IPS DF 6.9 (cell line): Measurements from ENCODE around the gene FAM3A.
A peak's percentile ranks its signal among the peaks of the same experiment; 100 is the strongest.

ENCODE experiments used
- DNase-seq: peaks from one replicate; pipeline ENCODE4 v3.0.0-alpha.2; 2013; ENCODE audit warnings: low read depth, low spot score
- H3K27ac ChIP-seq: one replicate; pipeline ENCODE4 v1.5.1; 2013; ENCODE audit warnings: low read length, control low read depth
- H3K27me3 ChIP-seq: 2 replicates; pipeline ENCODE4 v1.6.1; 2013; ENCODE audit warnings: mild to moderate bottlenecking, low read length; ENCODE audit not compliant: control insufficient read depth, insufficient read depth
- H3K36me3 ChIP-seq: 2 replicates; pipeline ENCODE4 v1.6.1; 2013; ENCODE audit warnings: low read length; ENCODE audit not compliant: control insufficient read depth, insufficient read depth
- H3K4me1 ChIP-seq: 2 replicates; pipeline ENCODE4 v1.6.1; 2013; ENCODE audit warnings: low read length; ENCODE audit not compliant: control insufficient read depth, insufficient read depth
- H3K4me3 ChIP-seq: 2 replicates; pipeline ENCODE4 v1.5.1; 2013; ENCODE audit warnings: mild to moderate bottlenecking, low read length
- H3K9me3 ChIP-seq: 2 replicates; pipeline ENCODE4 v1.6.1; 2013; ENCODE audit warnings: low read length, inconsistent platforms; ENCODE audit not compliant: control insufficient read depth, insufficient read depth
- WGBS: extraction: QIAGEN DNeasy Blood & Tissue Kit; methylation state at CpG from one replicate; pipeline ENCODE4 v1.1.7; 2013; ENCODE audit warnings: mixed read lengths, missing lambda C conversion rate; ENCODE audit not compliant: insufficient read length, insufficient coverage; 5-methylcytosine and 5-hydroxymethylcytosine counted together

Gene FAM3A

GRCh38 chrX:154481911-154482601 lies 34.0 kb downstream of the FAM3A start:
- Histone ChIP-seq H3K36me3 (0 out of 2 replicates have a peak, but pooled peaks cover 3% of the 10 kb centered on the region), H3K4me1 (peaks cover 2% of the 10 kb centered on the region; the same call in 1 of the 2 replicates), H3K27me3 (no peaks in the 10 kb centered on the region), H3K27ac (no peak overlapping the region), H3K4me3 (no peak overlapping the region), H3K9me3 (no peaks in the 10 kb centered on the region)
- DNase-seq, result no peak
- no CpG with 5 or more reads among the region's 14 CpGs for WGBS

DNA sequence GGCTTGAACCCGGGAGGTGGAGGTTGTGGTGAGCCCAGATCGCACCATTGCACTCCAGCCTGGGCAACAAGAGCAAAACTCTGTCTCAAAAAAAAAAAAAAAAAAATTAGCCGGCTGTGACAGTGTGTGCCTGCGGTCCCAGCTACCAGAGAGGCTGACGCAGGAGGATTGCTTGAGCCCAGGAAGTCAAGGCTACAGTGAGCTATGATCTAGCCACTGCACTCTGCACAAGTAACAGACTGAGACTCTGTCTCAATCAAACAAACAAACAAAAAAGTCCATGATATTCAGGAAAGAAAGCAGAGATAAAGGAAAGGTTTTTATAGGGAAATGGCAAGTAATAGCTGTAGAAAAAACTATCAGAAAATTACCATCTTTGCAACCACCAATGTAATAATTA lies 34.8 kb downstream of the FAM3A start:
- H3K4me1 ChIP-seq, result no peaks in the 10 kb centered on the region
- no peak for DNase-seq
- 0 out of 2 replicates have a peak, but pooled peaks cover 3% of the 10 kb centered on the region for H3K36me3 ChIP-seq
- no peaks in the 10 kb centered on the region for H3K27me3 ChIP-seq
- WGBS, result no CpG with 5 or more reads among the region's 5 CpGs
- no peaks in the 10 kb centered on the region for H3K9me3 ChIP-seq
- no peak overlapping the region for H3K4me3 ChIP-seq
- H3K27ac ChIP-seq, result no peak overlapping the region

GRCh38 chrX:154478728-154479622 lies 37.1 kb downstream of the FAM3A start, which contains the start of gene LAGE3:
LAGE3 (minus strand) TSS chrX:154479281; CDS start chrX:154478915, 366 bp downstream.
- no peaks in the 10 kb centered on the region for H3K4me1 ChIP-seq
- whole genome bisulfite sequencing, result no CpG with 5 or more reads among the region's 85 CpGs
- H3K9me3 ChIP-seq, result no peaks in the 10 kb centered on the region
- no peaks in the 10 kb centered on the region for H3K27me3 ChIP-seq
- no peaks in the 10 kb centered on the region for H3K36me3 ChIP-seq
- H3K4me3 ChIP-seq, result peak within 1 kb of the TSS; percentile 78; the same call in 1 of the 2 replicates
- H3K27ac ChIP-seq, result no peak within 1 kb of the TSS
- DNase-seq, result no peak

GRCh38 chrX:154477891-154478477 lies 38.0 kb downstream of the FAM3A start:
- no peak for DNase-seq
- Histone ChIP-seq H3K4me3 (peak overlapping the region; percentile 78; the same call in 1 of the 2 replicates), H3K27me3 (no peaks in the 10 kb centered on the region), H3K4me1 (no peaks in the 10 kb centered on the region), H3K9me3 (no peaks in the 10 kb centered on the region), H3K36me3 (no peaks in the 10 kb centered on the region), H3K27ac (no peak overlapping the region)
- WGBS, result no CpG with 5 or more reads among the region's 24 CpGs

DNA sequence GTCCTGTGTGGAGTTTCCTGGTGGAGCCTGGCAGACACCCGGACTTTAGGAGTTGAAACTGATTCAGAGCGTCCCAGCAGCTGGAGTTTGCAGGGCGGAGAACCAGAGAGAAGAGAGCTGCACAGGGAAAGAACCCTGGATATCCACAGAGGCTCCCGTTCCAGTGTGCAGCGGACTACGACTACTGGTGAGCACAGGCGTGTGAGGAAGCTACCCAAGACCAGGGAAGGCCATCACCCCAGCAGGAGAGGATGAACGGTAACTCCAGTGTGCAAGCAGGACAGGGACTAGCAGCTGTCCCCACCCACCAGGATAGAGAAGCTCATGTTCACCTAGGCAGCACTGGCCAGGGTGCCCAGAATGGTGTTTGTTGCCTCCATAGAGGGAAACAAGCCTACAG lies 39.2 kb downstream of the FAM3A start:
- Histone ChIP-seq H3K4me1 (no peaks in the 10 kb centered on the region), H3K36me3 (no peaks in the 10 kb centered on the region), H3K4me3 (no peak overlapping the region), H3K27me3 (no peaks in the 10 kb centered on the region), H3K27ac (no peak overlapping the region), H3K9me3 (no peaks in the 10 kb centered on the region)
- DNase-seq, result no peak
- no CpG with 5 or more reads among the region's 8 CpGs for WGBS

DNA sequence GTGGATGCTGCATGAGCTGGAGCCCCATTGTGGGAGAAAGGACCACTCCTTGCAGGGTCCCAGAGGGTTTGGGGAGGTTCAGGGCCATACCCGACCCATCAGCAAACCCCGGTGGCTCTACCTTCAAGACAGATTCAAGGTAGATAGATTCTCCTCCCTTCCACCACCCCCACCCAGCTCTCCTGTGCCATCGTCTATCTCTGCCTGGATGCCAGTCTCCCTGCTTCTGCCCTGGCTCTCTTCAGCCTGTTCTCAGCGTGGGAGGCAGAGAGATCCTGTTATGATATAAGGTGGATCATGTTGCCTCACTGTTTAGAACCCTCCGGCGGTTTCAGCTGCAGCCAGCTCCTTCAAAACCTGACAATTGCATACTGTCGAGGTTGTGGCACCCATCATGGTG lies 42.3 kb downstream of the FAM3A start:
- DNase-seq, result no peak
- Histone ChIP-seq H3K27me3 (no peaks in the 10 kb centered on the region), H3K4me1 (no peaks in the 10 kb centered on the region), H3K4me3 (no peak overlapping the region), H3K36me3 (peaks cover 11% of the 10 kb centered on the region), H3K9me3 (no peaks in the 10 kb centered on the region), H3K27ac (no peak overlapping the region)
- WGBS, result no CpG with 5 or more reads among the region's 7 CpGs

GRCh38 chrX:154472685-154473632 lies 43.1 kb downstream of the FAM3A start:
- no peak overlapping the region for H3K27ac ChIP-seq
- WGBS, result no CpG with 5 or more reads among the region's 28 CpGs
- no peaks in the 10 kb centered on the region for H3K27me3 ChIP-seq
- DNase-seq, result no peak
- H3K4me1 ChIP-seq, result no peaks in the 10 kb centered on the region
- H3K4me3 ChIP-seq, result no peak overlapping the region
- H3K36me3 ChIP-seq, result peaks cover 16% of the 10 kb centered on the region
- H3K9me3 ChIP-seq, result no peaks in the 10 kb centered on the region

DNA sequence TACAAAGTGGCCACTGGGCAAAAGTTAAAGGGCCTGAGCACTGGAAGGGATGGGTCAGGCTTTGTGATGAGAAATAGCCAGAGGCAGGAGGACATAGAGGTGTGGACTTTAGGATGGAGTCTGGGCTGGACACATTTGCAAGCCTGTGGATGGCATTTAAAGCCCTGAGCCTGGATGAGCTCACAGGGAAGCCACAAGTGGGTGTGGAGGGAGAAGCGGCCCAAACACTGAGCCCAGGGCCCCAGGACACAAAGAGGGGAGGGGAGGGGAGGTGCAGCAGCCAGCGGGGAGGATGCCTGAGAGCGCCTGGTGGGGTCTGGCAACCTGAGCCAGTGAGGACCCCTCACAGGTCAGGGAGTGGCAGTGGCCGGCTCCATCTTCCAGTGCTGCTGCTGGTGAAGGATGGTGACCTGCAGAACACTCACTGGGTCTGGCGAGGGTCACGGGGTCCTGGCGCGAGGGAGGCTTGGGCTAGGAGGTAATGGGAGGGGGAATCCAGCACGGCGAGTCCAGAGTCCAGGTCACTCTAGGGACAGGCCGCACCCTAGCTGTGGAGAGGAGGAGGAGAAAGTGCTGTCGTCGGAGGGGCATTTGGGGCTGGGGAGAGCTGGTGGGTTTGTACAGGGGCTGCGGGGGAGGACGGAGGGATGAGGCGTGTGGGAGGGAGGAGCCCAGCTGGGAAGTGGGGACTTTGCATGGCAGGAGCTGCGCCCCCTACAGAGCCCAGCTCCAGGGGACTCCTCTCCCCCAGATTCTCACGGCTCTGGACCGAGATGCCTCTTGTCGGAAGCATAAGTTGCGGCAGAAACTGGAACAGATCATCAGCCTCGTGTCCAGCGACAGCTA lies 44.0 kb downstream of the FAM3A start:
- Histone ChIP-seq H3K4me1 (no peaks in the 10 kb centered on the region), H3K27ac (no peak overlapping the region), H3K4me3 (no peak overlapping the region), H3K36me3 (peaks cover 22% of the 10 kb centered on the region), H3K9me3 (no peaks in the 10 kb centered on the region), H3K27me3 (no peaks in the 10 kb centered on the region)
- no peak for DNase-seq
- WGBS, result no CpG with 5 or more reads among the region's 23 CpGs

- no CpG with 5 or more reads among the region's 23 CpGs for WGBS
- H3K9me3 ChIP-seq, result no peaks in the 10 kb centered on the region
- no peak overlapping the region for H3K4me3 ChIP-seq
- H3K36me3 ChIP-seq, result peaks cover 27% of the 10 kb centered on the region
- no peak for DNase-seq
- H3K4me1 ChIP-seq, result no peaks in the 10 kb centered on the region
- no peaks in the 10 kb centered on the region for H3K27me3 ChIP-seq
- H3K27ac ChIP-seq, result no peak overlapping the region
Observed at GRCh38 chrX:154470914-154471568, 45.0 kb downstream of the FAM3A start.
